NCI-H146 (cell line): Measurements from ENCODE around the gene KCTD5.

ENCODE experiments used
- DNase-seq: peaks from one replicate; lab custom pipeline; 2025; lab: John Stamatoyannopoulos, UW

KCTD5 gene

DNA sequence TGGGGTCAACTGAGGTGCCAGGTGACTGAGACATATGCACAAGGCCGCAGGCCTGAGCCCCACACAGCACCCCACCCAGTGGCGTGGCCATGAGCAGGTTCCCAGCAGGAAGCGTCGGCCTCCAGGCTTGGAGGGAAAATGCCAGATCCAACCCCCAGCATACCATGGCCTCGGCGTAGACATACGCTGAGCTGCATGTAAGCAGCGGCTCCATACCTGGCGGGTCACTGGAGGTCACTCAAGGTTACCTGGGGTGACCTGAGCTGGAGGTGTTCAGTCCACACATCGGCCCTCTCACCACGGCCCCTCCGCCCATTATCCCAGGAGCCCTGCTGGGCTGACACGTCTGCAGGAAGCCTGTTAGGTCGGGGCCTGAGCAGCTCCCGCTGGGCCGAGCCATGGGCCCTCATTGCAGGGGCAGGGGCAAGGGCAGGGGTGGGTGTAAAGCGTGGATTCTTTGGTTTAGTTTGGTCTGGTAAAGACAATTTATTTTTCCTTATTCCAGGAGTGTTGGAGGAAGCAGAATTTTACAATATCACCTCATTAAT is 15.2 kb downstream of the KCTD5 start:
- no peak for DNase-seq

DNA sequence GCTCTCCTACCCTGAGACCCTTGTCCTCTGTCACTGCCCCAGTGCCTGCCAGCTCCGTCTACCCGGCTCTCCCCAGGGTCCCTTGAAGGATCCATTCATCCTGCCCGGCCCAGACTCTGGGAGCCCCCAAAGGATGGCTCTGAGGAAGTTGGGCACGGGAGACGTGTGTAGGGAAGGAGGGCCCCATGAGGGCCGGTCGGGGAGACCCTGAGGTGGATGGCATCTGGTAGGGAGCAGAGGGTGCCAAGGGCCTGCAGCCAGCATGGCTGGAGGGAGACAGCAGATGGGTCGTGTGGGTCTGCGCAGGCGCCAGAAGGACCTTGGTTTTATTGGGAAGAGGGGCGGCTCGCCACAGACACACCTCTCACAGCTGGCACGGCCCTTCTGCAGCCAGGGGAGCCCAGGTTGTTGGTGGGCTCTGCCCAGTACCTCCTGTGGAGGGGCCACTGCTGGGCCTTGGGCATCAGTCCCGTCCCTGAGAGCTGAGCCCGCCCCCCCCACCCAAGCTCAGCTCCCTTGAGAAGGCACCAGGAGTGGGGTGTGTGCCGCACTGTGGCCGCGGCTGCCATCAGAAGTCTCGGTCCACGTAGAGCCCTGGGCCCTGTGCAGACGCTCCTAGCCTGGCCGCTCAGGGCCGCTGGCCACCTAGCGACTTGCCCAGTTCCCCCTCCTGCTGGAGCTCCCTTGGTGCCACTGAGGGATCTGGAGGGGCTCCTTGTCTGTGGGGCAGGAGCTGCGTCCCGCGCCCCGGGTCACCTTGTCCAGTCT is 16.0 kb downstream of the KCTD5 start:
- DNase-seq: no peak

DNA sequence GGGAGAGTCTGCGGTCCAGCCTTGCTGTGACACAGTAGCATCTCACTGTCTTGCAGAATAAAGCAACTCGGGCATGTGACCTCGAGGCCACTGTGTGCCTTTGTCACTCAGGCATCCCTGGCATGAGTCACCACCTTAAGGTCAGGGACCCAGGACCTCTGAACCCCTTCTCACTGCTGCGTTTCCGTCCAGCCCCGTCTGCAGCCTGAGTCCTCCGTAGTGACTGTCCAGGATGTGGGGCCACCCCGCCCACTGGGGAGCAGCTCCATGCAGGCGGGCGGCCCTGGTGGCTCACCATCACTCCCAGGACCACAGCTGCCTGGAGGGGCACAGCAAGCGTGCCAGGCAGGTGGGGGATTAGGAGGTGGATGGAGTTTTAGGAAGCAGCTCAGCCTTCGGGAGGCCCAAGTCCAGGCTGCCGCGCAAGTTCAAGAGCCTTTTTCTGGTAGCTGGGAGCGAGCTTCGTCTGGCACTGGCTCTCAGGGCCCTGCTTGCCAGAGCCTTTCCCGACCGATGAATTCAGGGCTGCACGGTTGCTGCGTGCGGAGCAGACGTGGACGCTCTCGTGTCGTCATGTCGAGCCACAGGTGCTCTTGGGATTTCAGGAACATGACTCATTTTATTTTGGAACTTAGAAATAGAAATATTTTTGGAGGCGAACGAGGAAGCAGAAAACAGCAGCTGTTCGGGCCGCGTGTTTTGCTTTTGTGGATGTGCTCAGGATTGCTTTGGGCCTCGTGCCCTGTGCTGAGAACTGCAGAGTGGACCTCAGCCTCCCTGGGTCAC is 16.8 kb downstream of the KCTD5 start:
- DNase-seq: no peak

DNA sequence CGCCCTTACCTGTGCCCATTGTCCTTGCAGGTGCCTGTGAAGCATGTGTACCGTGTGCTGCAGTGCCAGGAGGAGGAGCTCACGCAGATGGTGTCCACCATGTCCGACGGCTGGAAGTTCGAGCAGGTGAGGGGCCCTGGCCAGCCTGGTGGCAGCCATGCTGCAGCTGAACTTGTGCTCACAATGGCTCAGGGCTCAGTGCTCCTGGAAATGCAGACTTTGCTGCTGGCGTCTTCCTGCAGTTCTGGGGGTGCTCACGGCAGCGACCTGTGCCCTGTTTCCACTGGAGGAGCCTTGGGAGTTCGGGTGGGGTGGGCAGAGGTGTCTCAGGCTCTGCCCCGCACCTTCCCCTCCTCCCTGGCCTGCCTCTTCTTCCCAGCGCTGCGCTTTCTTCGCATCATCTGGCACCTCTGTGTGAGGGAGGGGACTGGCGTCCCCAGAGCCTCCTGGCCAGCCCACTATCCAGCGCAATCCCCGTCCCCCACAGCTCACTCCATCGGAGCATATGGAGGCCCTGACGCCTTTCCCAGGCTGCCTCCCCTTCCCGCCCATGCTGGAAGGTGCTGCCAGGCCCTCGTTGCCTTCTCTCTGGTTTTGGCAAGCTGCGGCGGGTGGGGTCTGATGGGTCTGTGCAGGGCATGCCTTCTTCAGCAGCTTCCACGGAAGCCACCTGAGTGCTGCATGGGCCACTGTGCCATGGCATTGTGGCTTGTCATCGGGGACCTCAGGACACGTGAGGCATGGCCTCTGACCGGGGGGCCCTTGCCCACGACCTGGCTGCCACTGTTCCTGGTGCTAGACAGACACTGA is 17.7 kb downstream of the KCTD5 start:
- DNase-seq: no peak

DNA sequence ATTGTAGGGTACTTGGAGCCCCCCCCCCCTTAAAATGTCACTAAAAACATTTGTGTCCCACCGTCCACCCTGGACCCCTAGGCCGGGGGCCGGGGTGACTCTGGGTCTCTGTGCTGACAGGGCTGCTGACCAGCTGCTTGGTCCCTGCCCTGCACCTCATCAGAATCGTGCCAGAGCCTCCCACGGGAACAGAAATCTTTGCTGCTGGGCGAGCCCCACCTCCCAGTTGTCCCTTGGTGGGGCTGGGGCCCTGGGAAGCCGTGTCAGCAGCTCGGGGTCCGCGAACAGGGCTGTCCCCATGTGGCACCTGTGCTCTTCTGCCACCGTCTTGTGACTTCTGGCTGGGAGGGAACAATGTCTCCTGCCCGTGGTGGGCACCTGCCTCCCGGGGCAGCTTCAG is 18.5 kb downstream of the KCTD5 start:
- DNase-seq: no peak

DNA sequence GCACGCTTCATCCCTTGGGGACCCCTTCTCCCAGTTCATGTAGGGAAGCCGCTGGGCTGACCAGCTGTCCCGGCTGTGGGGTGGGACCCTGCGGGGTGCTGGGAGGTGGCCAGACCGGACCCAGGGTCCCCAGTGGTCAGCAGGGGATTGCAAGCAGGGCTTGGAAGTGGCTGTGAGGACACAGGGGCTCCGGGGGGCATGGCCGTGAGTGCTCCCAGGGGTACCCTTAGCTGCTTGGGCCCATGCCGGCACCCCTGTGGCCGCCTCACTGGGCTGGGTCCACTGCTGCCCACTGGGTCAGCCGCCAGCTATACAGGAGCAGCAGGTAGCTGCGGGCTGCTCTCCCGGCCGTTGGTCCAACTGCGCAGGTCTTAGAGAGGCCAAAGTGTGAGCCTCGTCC is 18.9 kb downstream of the KCTD5 start:
- no peak for DNase-seq

DNA sequence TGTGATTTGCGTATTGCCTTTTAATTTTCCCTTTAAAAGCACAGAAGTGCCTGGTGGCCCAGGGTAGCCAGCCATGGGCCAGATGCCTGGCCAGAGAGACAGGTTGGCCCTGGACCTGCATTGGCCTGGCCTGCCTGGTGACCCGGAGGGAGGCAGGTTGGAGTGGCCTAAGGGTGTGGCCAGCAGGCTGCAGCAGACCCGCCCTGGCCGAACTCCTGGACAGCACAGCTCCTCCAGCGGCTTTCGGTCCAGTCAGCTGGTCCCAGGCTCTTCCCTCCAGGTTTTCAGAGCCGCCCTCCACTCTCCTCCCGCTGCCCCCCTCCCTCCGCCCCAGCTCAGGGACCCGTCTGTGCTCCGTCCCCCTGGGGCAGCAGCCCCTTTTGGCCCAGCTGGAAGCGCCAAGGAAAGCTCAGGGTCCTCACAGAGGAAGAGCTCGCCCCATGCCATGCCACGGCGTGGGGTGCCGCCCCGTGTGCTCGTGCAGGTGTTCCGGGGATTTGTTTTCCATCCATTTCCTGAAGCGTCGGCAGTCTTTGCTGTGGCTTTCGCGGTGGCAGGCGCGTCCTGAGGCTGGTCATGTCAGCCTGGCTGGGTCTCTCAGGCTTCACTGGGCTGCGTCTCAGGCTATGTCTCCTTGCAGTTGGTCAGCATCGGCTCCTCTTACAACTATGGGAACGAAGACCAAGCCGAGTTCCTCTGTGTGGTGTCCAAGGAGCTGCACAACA is 19.6 kb downstream of the KCTD5 start:
- no peak for DNase-seq

DNA sequence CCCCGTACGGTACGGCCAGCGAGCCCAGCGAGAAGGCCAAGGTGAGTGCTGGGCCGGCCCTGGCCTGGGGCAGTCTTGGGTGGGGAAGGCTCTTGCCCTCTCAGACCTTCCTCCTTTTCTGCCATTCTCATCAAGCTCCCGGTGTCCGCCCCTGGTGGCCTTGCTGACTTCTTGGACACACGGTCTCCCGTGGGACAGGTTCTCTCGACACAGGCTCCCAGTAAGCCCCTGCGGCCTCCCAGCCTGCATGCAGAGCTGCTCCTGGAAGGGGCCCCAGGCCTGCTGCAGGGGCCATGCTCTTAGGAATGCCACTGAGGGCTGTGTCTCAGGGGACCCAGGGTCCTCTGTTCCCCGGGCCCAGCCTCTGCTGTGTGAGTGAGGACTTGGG is 20.1 kb downstream of the KCTD5 start:
- no peak for DNase-seq

DNA sequence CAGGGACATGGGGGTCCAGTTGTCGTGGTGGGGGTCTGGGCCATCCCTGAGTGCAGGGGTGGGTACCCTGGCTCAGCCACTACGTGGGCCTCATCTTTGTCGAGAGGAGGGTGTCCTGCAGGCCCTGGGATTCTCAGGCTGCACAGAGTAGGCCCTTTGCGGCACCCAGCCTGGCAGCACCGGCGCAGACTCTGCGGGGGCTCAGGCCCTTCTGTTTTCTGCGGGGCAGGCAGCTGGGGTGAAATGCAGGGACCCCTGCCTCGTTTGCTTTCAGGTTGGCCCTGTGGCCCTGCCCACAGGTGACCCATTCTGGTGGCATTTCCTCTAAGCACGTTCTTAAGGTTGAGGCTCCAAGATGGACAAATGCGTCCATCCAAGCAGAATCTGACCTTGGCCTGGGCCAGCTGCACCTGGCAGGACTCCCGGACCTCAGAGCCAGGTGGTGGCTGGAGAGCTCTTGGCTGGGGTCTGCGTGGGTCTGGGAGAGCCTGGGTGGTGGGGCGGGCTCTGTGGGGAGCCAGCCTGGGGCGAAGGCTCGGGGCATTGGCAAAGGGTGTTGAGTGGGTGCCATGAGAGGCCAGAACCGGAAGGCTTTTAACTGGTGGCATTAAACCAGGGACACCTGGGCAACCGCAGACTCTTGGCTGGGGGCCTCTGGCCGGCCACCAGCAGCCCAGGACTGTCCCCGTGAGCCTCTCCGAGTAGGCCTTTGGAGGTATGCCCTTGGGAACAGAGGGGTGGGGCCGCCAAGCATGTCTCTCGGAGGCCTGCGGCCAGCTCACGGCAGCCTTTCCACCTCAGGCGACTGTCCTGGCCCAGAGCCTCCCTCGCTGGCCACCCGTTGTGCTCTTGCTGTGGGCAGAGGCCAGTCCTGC is 20.8 kb downstream of the KCTD5 start:
- DNase-seq: no peak

DNA sequence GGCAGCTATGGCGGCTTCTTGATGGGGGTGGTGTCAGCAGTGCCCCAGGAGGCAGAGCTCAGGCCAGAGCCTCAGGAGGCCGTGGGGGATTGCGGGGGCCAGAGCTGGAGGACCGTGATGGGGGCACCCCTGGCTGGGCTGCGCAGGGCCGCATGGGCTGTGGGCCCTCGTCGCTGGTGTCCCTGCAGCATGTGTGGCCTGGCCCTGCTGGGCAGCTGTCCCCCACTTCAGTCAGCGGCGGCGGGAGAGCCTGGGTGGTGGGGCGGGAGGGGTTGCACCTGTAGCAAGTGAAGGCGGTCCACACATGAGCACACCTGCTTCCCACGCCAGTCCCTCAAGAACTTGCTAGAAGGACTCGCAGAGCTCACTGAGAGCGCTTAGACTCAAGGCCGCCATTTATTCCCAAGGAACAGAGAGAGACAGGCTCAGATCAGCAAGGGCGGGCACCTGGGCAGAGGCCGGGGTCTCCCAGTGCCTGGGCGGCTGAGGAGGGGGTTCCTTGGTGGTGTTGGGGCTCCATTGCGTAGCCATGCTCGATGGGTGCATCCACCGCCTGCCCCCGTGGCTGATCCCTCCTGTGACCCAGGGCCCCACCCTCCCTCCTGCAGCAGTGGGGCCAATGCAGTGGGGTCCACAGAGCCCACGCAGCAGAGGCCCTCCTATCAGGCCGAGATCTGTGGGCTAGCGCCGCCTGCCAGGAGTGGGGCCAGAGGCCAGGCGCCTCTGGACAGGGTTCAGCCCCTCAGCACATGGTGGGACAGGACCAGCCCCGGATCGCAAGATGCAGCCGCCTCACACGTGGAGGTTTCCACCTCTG is 22.1 kb downstream of the KCTD5 start:
- no peak for DNase-seq

DNA sequence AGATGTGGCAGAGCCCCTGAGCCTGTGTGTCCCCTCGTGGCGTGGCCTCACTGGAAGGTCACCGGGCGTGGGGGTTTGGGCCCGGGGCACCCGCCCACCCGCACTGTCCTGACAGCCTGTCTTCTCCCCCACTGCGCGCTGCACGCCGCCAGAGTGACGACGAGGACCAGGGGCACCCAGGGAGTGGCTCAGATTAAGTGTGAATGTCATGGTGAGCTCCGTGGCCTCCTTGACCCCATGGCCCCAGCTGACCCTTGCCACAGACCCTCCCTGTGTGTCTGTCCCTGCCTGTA is 22.6 kb downstream of the KCTD5 start:
- DNase-seq: no peak

DNA sequence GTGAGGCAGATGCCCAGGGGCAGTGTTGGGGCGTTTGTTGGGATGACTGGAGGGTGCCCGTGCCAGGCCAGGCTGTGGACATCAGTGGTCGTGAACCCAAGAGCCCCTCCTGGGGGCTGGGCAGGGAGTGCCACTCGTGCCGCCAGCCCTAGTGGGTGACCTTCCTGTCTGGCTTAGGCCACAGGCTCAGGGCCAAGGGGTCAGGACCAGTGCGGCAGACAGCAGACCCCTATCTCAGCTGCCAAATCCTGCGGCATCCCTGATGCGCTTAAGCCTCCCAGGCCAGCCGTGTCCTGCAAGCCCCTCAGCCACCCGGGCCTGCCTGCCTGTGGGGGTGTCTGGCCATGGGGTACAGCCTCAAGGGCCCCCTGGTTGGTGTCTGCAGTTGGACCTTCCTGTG is 23.0 kb downstream of the KCTD5 start:
- DNase-seq: no peak

DNA sequence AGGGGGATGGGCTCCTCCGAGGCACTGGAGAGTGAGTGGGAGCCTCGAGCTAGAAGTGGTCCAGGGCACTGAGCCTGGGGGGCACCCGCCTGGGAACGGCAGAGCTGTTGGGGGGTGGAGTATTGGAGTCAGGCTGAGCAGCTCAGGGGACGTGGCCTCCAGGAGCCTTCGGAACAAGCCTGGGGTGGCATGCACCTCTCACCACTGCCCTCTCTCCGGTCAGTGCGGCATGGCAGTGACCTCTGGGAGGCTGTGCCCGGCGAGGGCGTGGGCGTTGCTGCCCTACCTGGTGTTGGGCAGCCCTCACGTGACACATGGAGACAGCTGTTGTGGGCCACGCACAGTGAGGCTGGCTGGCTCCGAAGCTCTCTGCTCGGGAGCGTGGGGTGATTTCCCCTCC is 23.8 kb downstream of the KCTD5 start:
- no peak for DNase-seq

DNA sequence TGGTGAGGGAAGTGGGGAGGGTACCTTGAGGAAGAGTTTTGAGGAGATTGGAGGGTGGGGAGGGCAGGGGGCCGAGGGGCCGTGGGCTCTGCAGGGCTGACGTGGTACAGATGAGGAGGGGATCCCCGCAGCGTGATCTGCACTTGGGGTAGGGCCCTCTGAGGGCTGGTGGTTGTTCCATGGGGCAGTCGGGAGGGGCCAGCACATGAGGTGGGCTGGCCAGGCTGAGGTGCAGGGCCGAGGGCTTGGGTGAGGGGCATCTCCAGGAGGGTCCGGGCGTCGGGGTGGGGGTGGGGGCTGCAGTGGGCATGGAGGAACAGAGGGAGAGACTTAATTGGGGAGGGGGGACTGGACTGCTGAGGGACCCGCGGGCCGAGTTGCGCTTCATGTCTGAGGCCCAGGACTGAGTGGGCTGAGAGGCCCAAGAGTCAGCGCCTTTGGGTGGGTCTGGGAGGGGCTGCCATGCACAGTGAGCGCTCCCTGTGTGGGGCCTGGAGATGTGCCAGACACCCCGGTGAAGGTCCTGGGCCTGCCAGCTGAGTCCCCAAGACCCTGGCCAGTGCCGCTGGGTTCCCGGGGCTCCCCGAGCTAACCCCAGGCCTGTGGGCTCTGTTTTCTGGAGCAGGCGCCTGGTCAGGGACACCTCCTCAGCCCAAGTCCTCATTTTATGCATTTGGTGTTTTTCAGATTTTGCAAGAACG is 24.4 kb downstream of the KCTD5 start:
- DNase-seq: no peak

DNA sequence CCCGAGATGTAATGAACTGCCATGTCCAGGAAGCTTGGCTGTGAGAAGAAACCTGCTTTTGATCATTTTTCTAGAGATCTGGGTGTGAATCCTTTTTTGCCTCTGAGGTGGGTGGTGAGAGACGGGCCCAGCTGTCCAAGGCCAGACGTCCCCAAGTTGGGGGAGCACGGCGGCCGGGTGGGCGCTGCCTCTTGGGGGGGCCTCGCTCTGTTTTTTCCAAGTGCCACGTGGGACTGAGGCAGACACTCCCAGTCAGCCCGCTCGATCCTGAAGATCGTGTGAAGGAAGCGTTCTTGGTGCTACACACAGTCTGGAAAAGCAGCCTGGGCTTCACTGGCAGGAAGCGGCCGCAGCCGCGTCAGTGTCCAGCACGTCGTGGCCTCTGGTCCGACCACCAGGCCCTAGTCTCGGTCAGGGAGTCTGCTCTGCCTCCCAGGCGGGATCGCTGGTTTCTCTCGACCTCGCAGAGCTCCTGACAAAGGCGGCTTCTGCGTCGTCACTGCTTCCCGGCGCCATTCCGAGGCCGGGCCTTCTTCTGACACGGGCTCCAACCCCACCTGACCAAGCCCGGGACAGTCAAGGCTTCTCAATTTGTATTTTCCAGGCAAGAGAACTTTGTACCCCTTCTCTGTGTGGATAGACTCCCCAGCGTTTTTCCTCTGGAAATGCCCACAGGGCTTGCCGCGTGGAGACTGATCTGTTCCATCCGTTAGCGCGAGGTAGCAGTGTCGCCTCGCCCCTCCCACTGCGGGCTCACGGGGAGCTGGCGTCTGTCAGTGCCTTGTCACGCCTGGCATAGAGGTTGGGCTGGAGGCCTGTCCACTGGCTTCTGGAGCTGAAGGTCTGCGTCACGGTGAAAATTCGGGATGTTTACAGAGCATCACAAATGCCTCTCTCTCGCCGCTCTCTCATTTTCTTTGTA is 25.3 kb downstream of the KCTD5 start:
- no peak for DNase-seq

DNA sequence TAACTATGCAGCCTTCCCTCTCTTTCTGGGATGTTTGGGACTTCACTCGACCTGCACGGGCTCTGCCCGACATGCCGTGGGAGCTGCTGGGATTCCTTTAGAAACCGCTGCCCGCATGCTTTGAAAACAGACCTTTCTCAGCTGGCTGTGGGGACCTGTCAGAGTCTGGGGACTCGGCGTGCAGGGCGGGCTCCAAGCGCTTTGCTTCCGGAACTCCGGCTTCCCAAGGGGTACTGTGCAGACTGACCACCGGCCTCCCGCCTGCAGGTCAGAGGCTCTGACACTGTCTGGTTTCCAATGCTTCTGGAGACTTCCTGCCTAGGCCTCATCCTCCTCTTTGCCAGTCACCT is 25.9 kb downstream of the KCTD5 start:
- DNase-seq: no peak

DNA sequence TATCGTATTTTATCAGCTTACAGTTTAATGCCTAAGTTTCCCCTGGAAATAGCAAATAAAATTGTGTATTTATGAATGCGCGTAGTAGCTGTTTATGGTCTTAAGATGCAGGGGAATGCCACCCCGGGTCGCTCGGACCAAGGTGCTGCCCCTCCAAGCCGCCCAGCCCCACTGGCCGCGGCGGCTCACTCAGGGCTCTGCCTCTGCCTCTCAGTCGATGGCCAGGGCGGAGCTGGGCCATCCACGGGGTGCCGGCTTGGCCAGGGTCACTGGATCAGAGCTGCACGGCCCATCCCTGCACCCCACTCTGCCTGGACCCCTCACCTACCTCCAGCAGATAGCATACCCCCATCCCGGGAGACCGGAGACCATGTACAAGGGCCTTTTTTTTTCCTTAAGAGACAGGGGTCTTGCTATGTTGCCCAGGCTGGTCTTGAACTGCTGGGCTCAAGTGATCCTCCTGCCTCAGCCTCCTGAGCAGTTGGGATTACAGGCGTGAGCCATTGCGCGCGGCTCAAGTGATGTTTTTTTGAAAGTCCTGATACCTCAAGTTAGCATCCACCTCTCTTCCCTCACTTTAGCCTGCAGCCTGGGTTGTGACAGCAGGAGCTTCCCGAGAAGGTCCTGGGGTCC is 26.7 kb downstream of the KCTD5 start:
- no peak for DNase-seq

DNA sequence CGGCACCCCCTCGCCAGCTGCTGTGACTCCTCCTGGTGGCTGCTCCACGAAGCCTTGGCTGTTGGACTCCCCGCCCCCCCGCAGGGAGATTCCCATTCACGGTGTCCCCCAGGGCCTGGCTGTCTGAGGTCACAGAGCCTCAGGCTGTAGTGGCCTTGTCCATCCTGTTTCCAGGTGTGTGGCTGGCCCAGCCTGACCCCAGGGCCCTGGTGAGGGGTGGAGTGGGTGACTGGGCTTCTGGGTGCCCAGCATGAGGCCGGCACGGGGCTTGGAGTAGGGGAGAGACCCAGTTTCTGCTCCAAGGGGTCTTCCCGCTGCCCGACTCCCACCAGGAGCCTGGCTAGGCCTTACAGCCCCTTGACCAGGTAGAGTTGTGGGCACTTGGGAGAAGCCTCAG is 27.3 kb downstream of the KCTD5 start:
- no peak for DNase-seq
